ENCODE measurements around the gene MGLL. TPM values are rescaled to one million over a fixed set of nuclear protein-coding genes. Genes with fewer than 3 reads are reported as not detected.
A peak's percentile ranks its signal among the peaks of the same experiment; 100 is the strongest.

Gene MGLL
- total and polyA plus RNA-seq, 4 donors: 25.5 to 48.6 (median 37.9) TPM

DNA sequence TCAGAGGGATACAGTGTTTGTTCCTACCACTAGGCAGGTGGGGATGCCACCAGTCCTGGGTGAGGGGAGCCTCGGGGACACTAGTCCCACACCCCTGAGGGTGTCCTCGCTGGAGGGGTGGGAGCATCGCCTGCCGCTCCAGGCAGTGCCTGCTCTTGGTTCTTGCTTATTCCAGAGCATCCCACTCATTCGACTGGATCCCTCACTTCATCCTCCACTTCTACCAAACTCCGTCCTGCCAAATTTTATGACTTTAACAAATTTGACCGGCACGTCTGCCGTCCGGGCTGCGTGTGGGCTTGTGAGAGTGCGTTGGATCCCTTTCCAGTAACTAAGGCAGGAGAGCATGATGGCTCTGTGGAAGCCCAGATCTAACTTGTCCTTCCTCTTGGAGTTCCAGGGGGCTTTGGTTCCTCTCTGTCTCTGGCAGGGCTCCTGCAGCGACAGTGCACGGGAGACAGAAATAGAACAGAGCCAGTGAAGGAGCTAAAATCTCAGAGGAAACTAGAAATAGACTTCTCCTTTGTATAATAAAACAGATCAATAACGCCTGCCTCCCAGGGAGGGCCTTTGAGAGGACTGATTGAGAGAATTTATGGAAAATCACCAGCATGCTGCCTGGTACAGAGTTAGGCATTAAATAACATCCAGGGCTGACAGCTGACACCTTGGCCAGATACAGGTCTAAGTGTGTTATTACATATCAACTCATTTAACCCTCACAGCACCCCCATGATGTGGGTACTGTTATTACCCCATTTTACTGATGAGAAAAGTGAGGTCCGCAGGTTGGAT lies 34.5 kb downstream of the MGLL start:
- H3K4me3 ChIP-seq (ENCODE audit: low read depth, low read length): no peak overlapping the region
- H3K27me3 ChIP-seq (ENCODE audit: control insufficient read depth, insufficient read depth, low read length): no peaks in the 10 kb centered on the region
- WGBS (ENCODE audit: insufficient coverage): 62% methylated on average over 12 of the region's 16 CpGs
- peaks cover 72% of the 10 kb centered on the region for H3K4me1 ChIP-seq (ENCODE audit: control insufficient read depth, insufficient read depth, low read length)
- peak in 1 of 6 donors; percentile 82 for DNase-seq (ENCODE audit: low read depth in 4 of 6, low spot score in 6 of 6)
- peak overlapping the region; percentile 81 for H3K27ac ChIP-seq (ENCODE audit: low read depth, low read length)
- H3K9me3 ChIP-seq (ENCODE audit: control insufficient read depth, insufficient read depth, low read length): no peaks in the 10 kb centered on the region
- H3K36me3 ChIP-seq (ENCODE audit: control insufficient read depth, insufficient read depth, low read length): peaks cover 5% of the 10 kb centered on the region

DNA sequence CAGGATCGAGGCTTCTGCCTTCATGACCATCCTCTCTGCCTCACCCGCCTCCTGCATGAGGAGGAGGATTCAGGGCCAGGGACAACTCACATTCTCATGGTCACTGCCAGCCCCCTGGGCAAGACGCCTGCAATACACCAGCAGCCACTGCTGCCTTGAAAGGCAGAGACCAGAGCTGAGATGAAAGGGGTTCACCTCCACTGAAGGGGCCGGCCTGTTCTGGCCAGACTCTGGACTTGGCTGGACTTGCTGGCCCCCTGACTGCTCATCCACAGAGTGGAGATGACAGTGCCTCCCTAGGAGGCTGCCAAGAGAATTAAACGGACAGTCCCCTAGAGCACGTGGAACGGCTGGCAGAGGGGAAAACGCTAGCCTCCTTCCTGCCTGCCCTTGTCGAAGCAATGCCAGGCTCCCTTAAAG lies 35.2 kb downstream of the MGLL start:
- peak overlapping the region; percentile 81 for H3K27ac ChIP-seq (ENCODE audit: low read depth, low read length)
- H3K4me1 ChIP-seq (ENCODE audit: control insufficient read depth, insufficient read depth, low read length): peaks cover 76% of the 10 kb centered on the region

DNA sequence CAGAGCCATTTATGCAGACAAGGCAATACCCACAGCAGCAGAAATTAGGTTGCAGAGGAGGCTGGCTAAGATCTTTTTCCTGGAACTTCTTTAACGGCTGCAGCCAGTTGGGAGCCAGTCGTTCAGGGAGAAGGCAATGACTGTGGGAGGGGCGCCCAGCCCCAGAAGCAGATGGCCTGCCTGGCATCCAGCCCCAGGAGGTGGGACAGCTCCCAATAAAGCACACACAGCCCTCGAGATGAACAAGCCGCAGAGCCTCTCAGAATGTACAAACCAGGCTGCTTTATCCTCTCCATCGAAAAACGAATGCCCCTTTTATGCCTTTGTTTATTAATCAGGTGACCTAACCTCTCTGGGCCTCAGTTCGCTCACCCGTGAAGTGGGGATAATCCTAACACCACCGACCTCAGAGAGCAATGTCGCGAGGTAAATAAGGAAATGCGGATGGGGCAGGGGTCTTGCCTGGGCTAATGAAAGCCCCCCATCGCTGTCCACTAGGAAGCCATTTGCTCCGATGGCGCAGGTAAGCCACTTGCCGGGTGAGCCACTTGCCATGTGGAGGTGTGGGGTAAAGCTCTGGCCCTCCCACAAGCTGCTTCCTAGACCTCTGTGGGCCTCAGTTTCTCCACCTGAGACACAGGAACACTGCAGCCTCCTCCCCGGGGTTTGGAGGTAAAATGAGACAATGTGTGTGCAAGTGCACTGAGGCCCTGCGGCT lies 35.8 kb downstream of the MGLL start:
- H3K27ac ChIP-seq (ENCODE audit: low read depth, low read length): peak overlapping the region; percentile 81
- peaks cover 77% of the 10 kb centered on the region for H3K4me1 ChIP-seq (ENCODE audit: control insufficient read depth, insufficient read depth, low read length)

More for the DNA sequence above, 35.2 kb downstream of the MGLL start:
- H3K9me3 ChIP-seq (ENCODE audit: control insufficient read depth, insufficient read depth, low read length): no peaks in the 10 kb centered on the region
- H3K4me3 ChIP-seq (ENCODE audit: low read depth, low read length): no peak overlapping the region
- H3K36me3 ChIP-seq (ENCODE audit: control insufficient read depth, insufficient read depth, low read length): peaks cover 5% of the 10 kb centered on the region
- H3K27me3 ChIP-seq (ENCODE audit: control insufficient read depth, insufficient read depth, low read length): no peaks in the 10 kb centered on the region
- DNase-seq (ENCODE audit: low read depth in 4 of 6, low spot score in 6 of 6): peak in 3 of 6 donors; percentile 66 to 91 (median 70)
- 37% methylated on average over 8 of the region's 9 CpGs for WGBS (ENCODE audit: insufficient coverage)

DNA sequence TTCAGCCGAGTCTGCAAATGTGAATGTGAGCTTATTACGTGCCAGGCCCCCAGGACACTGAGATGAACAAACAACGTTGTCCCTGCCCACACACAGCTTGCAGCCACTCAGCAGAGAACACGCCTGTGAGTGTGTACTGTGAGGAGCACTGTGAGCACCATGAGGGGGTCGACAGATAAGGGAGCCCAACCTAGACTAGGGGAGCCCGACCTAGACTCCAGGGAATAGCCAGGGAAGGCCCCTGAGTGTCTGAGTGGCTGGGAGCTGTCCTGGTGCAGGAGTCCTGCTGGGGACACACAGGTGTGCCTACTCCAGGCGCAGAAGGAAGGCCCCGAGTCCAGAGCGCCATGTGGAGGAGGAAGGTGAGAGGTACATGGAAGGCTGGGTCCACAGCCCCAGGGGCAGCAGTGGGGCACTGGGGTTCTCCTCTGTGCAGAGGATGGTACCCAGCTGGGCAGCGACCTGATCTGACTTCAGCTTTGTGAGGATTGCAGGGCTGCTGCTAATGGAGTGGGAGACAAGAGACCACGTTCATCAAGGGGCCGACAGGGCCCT lies 36.5 kb downstream of the MGLL start:
- Histone ChIP-seq H3K27me3 (ENCODE audit: control insufficient read depth, insufficient read depth, low read length) (no peaks in the 10 kb centered on the region), H3K9me3 (ENCODE audit: control insufficient read depth, insufficient read depth, low read length) (no peaks in the 10 kb centered on the region), H3K27ac (ENCODE audit: low read depth, low read length) (peak overlapping the region; percentile 81), H3K36me3 (ENCODE audit: control insufficient read depth, insufficient read depth, low read length) (peaks cover 7% of the 10 kb centered on the region), H3K4me3 (ENCODE audit: low read depth, low read length) (no peak overlapping the region), H3K4me1 (ENCODE audit: control insufficient read depth, insufficient read depth, low read length) (peaks cover 73% of the 10 kb centered on the region)
- DNase-seq (ENCODE audit: low read depth in 4 of 6, low spot score in 6 of 6): no peak
- 46% methylated on average over 10 of the region's 12 CpGs for WGBS (ENCODE audit: insufficient coverage)

More for the DNA sequence above, 35.8 kb downstream of the MGLL start:
- H3K27me3 ChIP-seq (ENCODE audit: control insufficient read depth, insufficient read depth, low read length): no peaks in the 10 kb centered on the region
- 37% methylated on average over 16 of the region's 19 CpGs for WGBS (ENCODE audit: insufficient coverage)
- H3K4me3 ChIP-seq (ENCODE audit: low read depth, low read length): no peak overlapping the region
- DNase-seq (ENCODE audit: low read depth in 4 of 6, low spot score in 6 of 6): peak in 5 of 6 donors; percentile 64 to 98 (median 77)
- peaks cover 7% of the 10 kb centered on the region for H3K36me3 ChIP-seq (ENCODE audit: control insufficient read depth, insufficient read depth, low read length)
- no peaks in the 10 kb centered on the region for H3K9me3 ChIP-seq (ENCODE audit: control insufficient read depth, insufficient read depth, low read length)

DNA sequence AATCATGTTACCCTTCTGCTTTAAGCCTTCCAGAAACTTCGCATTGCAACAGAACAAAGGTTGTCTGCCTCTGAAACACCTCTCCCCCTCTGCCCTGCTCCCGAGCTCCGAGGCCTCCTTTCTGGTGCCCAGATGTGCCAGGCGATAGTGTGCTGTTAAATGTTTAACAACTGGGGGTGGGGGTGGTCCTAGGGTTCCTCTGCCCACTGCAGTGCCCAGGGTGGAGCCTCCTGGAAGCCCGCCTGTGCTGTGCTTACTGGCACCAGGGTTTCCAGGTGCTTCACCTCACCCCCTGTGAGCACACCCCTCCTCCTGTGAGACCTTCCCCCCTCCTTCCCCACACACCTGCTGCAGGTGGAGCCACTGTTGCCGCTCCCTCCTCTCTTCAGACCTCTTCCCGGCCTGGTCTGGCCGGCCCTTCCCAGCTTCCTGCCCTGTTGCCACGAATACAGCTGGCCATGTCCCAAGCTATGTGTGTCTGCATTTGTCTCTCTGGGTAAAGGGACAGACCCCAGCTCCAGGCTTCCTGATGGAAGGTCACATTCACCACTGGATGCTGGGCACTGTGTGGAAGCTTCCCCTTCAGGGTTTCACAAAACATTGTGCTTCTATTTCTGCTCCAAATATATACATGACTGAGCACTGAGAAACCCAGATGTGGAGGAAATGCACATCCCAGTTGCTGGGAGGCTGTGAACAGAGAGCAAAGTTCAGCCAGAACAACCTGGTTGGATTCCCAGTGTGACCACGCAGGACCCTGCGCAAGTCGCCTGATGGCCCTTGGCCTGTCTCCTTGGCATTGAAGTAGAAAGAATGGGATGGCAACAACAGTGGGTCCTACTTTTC lies 37.2 kb downstream of the MGLL start:
- no peak for DNase-seq (ENCODE audit: low read depth in 4 of 6, low spot score in 6 of 6)
- H3K27ac ChIP-seq (ENCODE audit: low read depth, low read length): peak overlapping the region; percentile 81
- 59% methylated on average over 9 of the region's 12 CpGs for WGBS (ENCODE audit: insufficient coverage)
- H3K36me3 ChIP-seq (ENCODE audit: control insufficient read depth, insufficient read depth, low read length): peaks cover 7% of the 10 kb centered on the region
- no peaks in the 10 kb centered on the region for H3K9me3 ChIP-seq (ENCODE audit: control insufficient read depth, insufficient read depth, low read length)
- H3K4me3 ChIP-seq (ENCODE audit: low read depth, low read length): no peak overlapping the region
- H3K4me1 ChIP-seq (ENCODE audit: control insufficient read depth, insufficient read depth, low read length): peaks cover 69% of the 10 kb centered on the region
- H3K27me3 ChIP-seq (ENCODE audit: control insufficient read depth, insufficient read depth, low read length): no peaks in the 10 kb centered on the region

DNA sequence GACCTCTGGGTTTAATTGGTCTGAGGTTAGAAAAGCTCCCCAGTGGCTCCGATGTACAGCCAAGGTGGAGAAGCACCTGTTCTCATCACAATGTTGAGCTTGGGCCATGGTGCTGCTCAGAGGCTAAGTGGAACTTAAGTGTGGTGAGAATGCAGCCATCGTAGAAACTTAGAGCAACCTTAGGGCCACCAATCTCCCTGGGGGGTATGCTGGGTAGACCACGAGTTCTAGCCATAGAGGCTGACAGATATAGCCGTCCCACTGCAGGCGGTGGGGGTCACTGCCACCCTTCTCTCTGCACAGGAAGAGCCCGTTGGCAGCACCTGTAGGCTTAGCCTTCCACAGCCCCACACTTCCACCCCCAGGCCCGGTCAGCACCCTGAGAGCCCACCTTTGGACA lies 38.0 kb downstream of the MGLL start:
- DNase-seq (ENCODE audit: low read depth in 4 of 6, low spot score in 6 of 6): no peak
- Histone ChIP-seq H3K4me3 (ENCODE audit: low read depth, low read length) (no peak overlapping the region), H3K9me3 (ENCODE audit: control insufficient read depth, insufficient read depth, low read length) (no peaks in the 10 kb centered on the region), H3K36me3 (ENCODE audit: control insufficient read depth, insufficient read depth, low read length) (peaks cover 7% of the 10 kb centered on the region), H3K27ac (ENCODE audit: low read depth, low read length) (no peak overlapping the region), H3K27me3 (ENCODE audit: control insufficient read depth, insufficient read depth, low read length) (no peaks in the 10 kb centered on the region), H3K4me1 (ENCODE audit: control insufficient read depth, insufficient read depth, low read length) (peaks cover 69% of the 10 kb centered on the region)
- whole genome bisulfite sequencing (ENCODE audit: insufficient coverage): 91% methylated on average over 5 of the region's 7 CpGs

DNA sequence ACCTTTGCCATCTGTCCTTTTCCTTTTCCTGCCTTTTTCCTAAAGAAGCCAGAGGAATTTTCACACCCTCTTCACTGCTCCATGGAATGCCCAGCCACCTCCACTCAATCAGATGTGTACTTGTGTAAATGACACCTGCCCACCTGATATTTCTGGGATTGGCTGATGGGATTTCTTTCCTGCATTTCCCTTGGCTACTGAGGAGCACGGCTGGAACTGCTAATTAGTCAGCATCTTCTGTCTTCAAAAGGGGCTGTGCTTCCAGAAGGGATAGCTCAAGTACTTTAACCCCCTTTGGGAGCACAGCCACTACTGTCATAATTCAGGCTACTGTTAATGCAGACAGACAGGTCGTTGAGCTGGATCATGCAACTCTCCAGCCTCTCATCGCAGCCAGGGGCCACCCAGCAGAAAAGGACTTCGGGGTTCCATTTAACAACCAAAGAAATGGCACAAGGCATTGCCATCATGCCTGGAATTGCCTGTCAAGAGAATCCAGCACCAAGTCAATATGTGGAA lies 38.6 kb downstream of the MGLL start:
- no peak for DNase-seq (ENCODE audit: low read depth in 4 of 6, low spot score in 6 of 6)
- Histone ChIP-seq H3K27me3 (ENCODE audit: control insufficient read depth, insufficient read depth, low read length) (no peaks in the 10 kb centered on the region), H3K4me3 (ENCODE audit: low read depth, low read length) (no peak overlapping the region), H3K9me3 (ENCODE audit: control insufficient read depth, insufficient read depth, low read length) (no peaks in the 10 kb centered on the region), H3K36me3 (ENCODE audit: control insufficient read depth, insufficient read depth, low read length) (peaks cover 7% of the 10 kb centered on the region), H3K27ac (ENCODE audit: low read depth, low read length) (no peak overlapping the region), H3K4me1 (ENCODE audit: control insufficient read depth, insufficient read depth, low read length) (peaks cover 63% of the 10 kb centered on the region)
- whole genome bisulfite sequencing (ENCODE audit: insufficient coverage): 58% methylated on average over 4 of the region's 4 CpGs

DNA sequence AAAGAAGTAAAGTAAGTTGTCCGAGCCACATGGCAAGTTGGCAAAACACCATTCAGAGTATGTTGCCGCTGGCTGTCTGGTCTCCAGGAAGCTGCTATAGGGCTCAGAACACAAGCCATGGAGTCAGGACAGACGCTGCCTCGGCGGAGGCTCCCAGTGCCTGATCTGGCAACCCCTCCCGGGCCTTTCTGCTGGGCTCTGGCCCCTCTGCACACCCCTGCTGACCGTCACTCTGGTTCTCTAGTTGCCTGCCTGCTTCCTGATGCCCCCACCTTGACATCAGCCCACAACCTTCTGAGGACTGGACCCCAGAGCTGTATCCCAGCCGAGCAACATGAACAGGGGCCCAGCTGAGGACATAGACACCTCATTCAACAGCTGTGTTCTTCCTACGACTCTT lies 39.1 kb downstream of the MGLL start:
- Histone ChIP-seq H3K27me3 (ENCODE audit: control insufficient read depth, insufficient read depth, low read length) (no peaks in the 10 kb centered on the region), H3K36me3 (ENCODE audit: control insufficient read depth, insufficient read depth, low read length) (peaks cover 5% of the 10 kb centered on the region), H3K9me3 (ENCODE audit: control insufficient read depth, insufficient read depth, low read length) (no peaks in the 10 kb centered on the region), H3K4me1 (ENCODE audit: control insufficient read depth, insufficient read depth, low read length) (peaks cover 61% of the 10 kb centered on the region), H3K4me3 (ENCODE audit: low read depth, low read length) (no peak overlapping the region), H3K27ac (ENCODE audit: low read depth, low read length) (no peak overlapping the region)
- DNase-seq (ENCODE audit: low read depth in 4 of 6, low spot score in 6 of 6): no peak
- 84% methylated on average over 9 of the region's 9 CpGs for WGBS (ENCODE audit: insufficient coverage)

Data from spinal cord (tissue), 10 donors.